Measurements from ENCODE around the gene PGA3.
"Not testable (repeated sequence)": the region's sequence is repeated elsewhere in the genome, so short reads cannot be mapped to it uniquely, and the experiment has no call there.

Gene PGA3

GRCh38 chr11:61195719-61196118 is 7.6 kb upstream of the PGA3 start:
- peaks cover 13% of the 10 kb centered on the region for H3K4me1 Mint-ChIP-seq
- TF ChIP-seq CTCF (IDR thresholded peaks at IDR 0.05; ENCODE audit: unreplicated experiment in 3 of 3), result no peak
- H3K9me3 Mint-ChIP-seq, result peaks cover 2% of the 10 kb centered on the region
- peak overlapping the region; percentile 74 to 86 (median 75) for H3K27ac Mint-ChIP-seq
- H3K36me3 Mint-ChIP-seq (ENCODE audit: low read depth), result no peaks in the 10 kb centered on the region
- peaks cover 6% of the 10 kb centered on the region for H3K27me3 Mint-ChIP-seq (ENCODE audit: low read depth)
- peak overlapping the region in 2 of 3 experiments; percentile 5 to 69 for H3K4me3 Mint-ChIP-seq

GRCh38 chr11:61198361-61198760 is 5.0 kb upstream of the PGA3 start:
- H3K9me3 Mint-ChIP-seq, result peaks cover 2% of the 10 kb centered on the region
- H3K4me1 Mint-ChIP-seq, result peaks cover 13% of the 10 kb centered on the region
- no peak overlapping the region for H3K27ac Mint-ChIP-seq
- H3K27me3 Mint-ChIP-seq (ENCODE audit: low read depth), result peaks cover 11% of the 10 kb centered on the region
- no peaks in the 10 kb centered on the region for H3K36me3 Mint-ChIP-seq (ENCODE audit: low read depth)
- no peak for TF ChIP-seq CTCF (IDR thresholded peaks at IDR 0.05; ENCODE audit: unreplicated experiment in 3 of 3)
- no peak overlapping the region for H3K4me3 Mint-ChIP-seq

- H3K9me3 Mint-ChIP-seq, result peaks cover 2% of the 10 kb centered on the region
- no peaks in the 10 kb centered on the region for H3K36me3 Mint-ChIP-seq (ENCODE audit: low read depth)
- H3K4me1 Mint-ChIP-seq, result peaks cover 13% of the 10 kb centered on the region
- no peak overlapping the region for H3K27ac Mint-ChIP-seq
- peaks cover 11% of the 10 kb centered on the region for H3K27me3 Mint-ChIP-seq (ENCODE audit: low read depth)
- no peak for TF ChIP-seq CTCF (IDR thresholded peaks at IDR 0.05; ENCODE audit: unreplicated experiment in 3 of 3)
- H3K4me3 Mint-ChIP-seq, result no peak overlapping the region
These were observed 4.3 kb upstream of the PGA3 start for GRCh38 chr11:61198948-61199523.

GRCh38 chr11:61201476-61201875 is 1.8 kb upstream of the PGA3 start:
- peaks cover 12% of the 10 kb centered on the region for H3K27me3 Mint-ChIP-seq (ENCODE audit: low read depth)
- H3K4me3 Mint-ChIP-seq, result no peak overlapping the region

GRCh38 chr11:61203873-61204272 is 558 bp downstream of the PGA3 start:
- not testable (repeated sequence) for H3K27ac Mint-ChIP-seq; H3K4me3 Mint-ChIP-seq; H3K9me3 Mint-ChIP-seq; H3K4me1 Mint-ChIP-seq; H3K36me3 Mint-ChIP-seq (ENCODE audit: low read depth)
- peaks cover 12% of the 10 kb centered on the region for H3K27me3 Mint-ChIP-seq (ENCODE audit: low read depth)

More at GRCh38 chr11:61201476-61201875, 1.8 kb upstream of the PGA3 start:
- Mint-ChIP-seq H3K4me1 (no peaks in the 10 kb centered on the region), H3K9me3 (peaks cover 2% of the 10 kb centered on the region), H3K36me3 (ENCODE audit: low read depth) (no peaks in the 10 kb centered on the region), H3K27ac (no peak overlapping the region)
- no peak for TF ChIP-seq CTCF (IDR thresholded peaks at IDR 0.05; ENCODE audit: unreplicated experiment in 3 of 3)

- not testable (repeated sequence) for H3K9me3 Mint-ChIP-seq; H3K4me1 Mint-ChIP-seq; H3K4me3 Mint-ChIP-seq; H3K36me3 Mint-ChIP-seq (ENCODE audit: low read depth)
- peaks cover 12% of the 10 kb centered on the region for H3K27me3 Mint-ChIP-seq (ENCODE audit: low read depth)
- peak overlapping the region in 1 of 3 experiments; percentile 44 for H3K27ac Mint-ChIP-seq
These were observed 1.3 kb downstream of the PGA3 start for GRCh38 chr11:61204502-61205059.

- H3K4me3 Mint-ChIP-seq; H3K9me3 Mint-ChIP-seq; H3K4me1 Mint-ChIP-seq; H3K36me3 Mint-ChIP-seq (ENCODE audit: low read depth); H3K27me3 Mint-ChIP-seq (ENCODE audit: low read depth); H3K27ac Mint-ChIP-seq: not testable (repeated sequence)
These were observed 4.5 kb downstream of the PGA3 start for GRCh38 chr11:61207636-61208310.

GRCh38 chr11:61210629-61211028 is 7.3 kb downstream of the PGA3 start:
- not testable (repeated sequence) for H3K27me3 Mint-ChIP-seq (ENCODE audit: low read depth); H3K36me3 Mint-ChIP-seq (ENCODE audit: low read depth); H3K4me3 Mint-ChIP-seq; H3K27ac Mint-ChIP-seq; H3K4me1 Mint-ChIP-seq; H3K9me3 Mint-ChIP-seq

- not testable (repeated sequence) for H3K4me3 Mint-ChIP-seq; H3K4me1 Mint-ChIP-seq; H3K27me3 Mint-ChIP-seq (ENCODE audit: low read depth); H3K36me3 Mint-ChIP-seq (ENCODE audit: low read depth); H3K9me3 Mint-ChIP-seq; H3K27ac Mint-ChIP-seq
These were observed 8.1 kb downstream of the PGA3 start for GRCh38 chr11:61211327-61211952.

- not testable (repeated sequence) for H3K4me3 Mint-ChIP-seq; H3K9me3 Mint-ChIP-seq; H3K4me1 Mint-ChIP-seq; H3K27ac Mint-ChIP-seq; H3K36me3 Mint-ChIP-seq (ENCODE audit: low read depth); H3K27me3 Mint-ChIP-seq (ENCODE audit: low read depth)
These were observed 8.9 kb downstream of the PGA3 start for GRCh38 chr11:61212202-61212601.

Data from nephron (organoid).